ENCODE data around the gene TUFM. TPM values are rescaled to one million over a fixed set of nuclear protein-coding genes. Genes with fewer than 3 reads are reported as not detected.

TUFM gene
- 115 and 136 TPM in 2 replicates for total RNA-seq

DNA sequence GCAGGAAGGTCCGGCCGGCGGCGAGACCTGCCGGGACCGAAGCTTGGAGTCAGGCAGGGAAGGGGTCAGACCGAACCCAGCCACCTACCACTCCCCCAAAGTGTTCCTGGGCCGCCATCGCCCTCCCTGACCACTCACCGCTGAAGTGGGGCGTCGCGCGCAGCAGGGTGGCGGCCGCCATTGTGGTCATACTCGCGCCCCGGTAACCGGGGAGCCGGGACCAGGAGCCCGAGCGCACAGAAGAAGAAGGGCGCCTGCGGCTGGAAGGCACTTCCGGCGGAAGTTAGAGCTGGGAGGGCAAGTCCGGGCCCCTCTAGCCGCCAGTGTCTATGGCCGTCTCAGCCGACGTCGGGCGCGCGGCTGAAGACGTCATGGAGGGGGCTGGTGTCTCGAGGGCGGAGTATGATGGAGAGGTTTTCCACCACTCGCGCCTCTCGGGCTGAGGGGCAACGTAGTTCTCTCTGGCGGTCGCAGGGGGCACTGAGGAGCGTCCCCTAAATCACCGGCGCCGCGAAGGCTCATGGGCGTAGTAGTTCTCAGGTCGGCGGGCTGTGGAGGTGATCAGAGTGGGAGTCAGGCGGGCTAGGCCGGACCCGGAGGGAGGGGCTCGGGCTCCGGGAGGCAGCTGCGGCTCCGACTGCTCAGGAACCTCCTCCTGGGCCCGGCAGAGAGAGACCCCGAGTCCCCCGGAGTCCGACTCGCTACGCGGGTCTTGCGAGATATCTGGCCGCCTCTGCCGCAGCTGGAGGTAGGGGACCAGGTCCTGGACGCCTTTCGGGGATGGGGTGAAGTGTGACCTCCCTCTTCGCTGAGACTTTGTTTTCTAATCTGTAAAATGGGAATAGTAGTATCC lies at the start of gene TUFM:
Gene TUFM (minus strand): TSS at position 269 of the 853 bp plus-strand sequence. CDS start 79 bp downstream, at position 190.

DNA sequence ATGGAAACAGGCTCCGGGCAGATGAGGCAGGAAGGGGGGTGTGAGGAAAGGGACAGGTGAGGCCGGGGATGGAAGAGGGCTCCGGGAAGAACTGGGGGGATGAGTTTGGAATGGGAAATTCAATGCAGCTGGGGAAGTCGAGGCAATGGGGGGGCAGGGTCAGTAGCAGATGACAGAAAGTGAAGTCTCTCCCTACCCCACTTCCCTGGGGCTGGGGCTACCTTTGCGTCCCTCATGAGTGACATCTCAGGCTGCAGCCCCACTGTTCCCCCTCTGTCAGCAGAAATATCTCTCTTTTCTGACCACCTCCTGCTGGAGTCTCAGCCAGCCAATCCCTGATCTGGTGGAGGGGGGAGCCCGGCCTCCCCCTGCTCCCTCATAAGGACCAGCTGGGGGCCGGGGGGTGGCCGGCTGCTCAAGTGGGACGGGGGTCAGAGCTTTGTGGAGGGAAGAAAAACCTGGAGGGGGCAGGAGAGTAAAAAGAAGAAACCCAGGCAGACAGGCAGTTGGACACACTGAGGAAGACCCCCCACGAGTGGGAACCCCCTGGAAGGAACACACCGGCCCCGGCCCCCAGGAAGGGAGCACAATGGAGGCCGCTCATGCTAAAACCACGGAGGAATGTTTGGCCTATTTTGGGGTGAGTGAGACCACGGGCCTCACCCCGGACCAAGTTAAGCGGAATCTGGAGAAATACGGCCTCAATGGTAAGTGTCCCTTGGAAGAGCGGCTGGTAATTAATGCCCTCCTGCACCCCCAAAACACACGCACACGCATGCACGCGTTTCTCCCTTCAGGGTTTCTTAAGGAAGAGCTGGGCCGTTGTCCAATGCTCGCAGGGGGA lies 32.2 kb upstream of the TUFM start, which contains the start of gene ATP2A1:
Gene ATP2A1 (plus strand): TSS at position 406 of the 844 bp plus-strand sequence. CDS start 184 bp downstream, at position 590.

DNA sequence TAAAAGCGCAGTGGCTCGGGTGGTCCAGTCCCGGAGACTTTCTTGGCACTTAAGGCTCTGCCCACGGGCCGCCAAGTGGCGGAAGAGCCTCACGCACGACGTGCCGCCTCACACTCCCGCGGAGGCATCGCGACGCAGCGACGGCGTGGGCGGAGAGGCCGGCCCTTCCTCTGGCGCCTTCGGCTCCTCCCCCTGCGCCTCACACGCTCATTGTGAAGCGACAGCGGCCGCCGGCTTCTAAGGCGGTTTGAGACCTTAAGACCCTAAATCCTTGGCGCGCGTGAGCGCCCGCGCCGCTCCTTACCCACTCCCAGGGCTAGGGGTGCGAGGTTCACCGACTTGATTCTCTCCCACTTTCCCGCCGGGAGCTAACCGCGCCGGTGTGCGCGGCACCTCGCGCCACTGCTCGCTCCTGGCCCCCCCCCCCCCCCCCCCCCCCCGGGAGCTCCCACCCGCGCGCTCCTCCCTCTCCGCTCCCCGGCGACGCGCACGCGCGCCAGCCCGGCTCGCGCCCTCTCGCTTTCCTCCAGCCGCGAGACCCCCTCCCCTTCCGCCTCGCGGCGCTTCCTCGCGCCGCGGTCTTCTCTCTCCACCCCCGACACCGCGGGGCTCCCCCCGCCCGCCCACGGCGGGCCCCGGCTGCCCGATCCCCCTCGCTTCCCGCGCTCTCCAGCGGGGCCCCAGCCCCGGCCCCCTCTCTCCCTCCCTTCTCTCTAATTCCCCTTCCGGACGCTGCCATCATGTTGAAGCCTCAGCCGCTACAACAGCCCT lies 23.4 kb downstream of the TUFM start, which contains the start of gene ATXN2L:
Gene ATXN2L (plus strand): TSS at position 480 of the 771 bp plus-strand sequence. CDS start 261 bp downstream, at position 741.

Small RNA genes lying within 50 kb of the gene (small RNA-seq; reads per million reads assigned to genes)
- not detected for gene RF00416

Other genes with a start within 250 kb of the TUFM start
- gene SULT1A2, start 249.3 kb downstream of the TUFM start, total RNA-seq = 0.36 and 1.1 TPM in 2 replicates
- 6.0 and 9.6 TPM in 2 replicates for gene SULT1A1, start 236.3 kb downstream of the TUFM start, total RNA-seq
- 0.27 TPM in 1 of 2 replicates, not detected in the other for gene NPIPB8, start 208.3 kb downstream of the TUFM start, total RNA-seq
- gene EIF3C, start 134.9 kb downstream of the TUFM start, total RNA-seq = 150 and 167 TPM in 2 replicates
- gene NPIPB9, start 94.6 kb downstream of the TUFM start, total RNA-seq = 6.7 and 15.3 TPM in 2 replicates
- 89.5 and 99.0 TPM in 2 replicates for gene ATXN2L, start 23.3 kb downstream of the TUFM start, total RNA-seq
- gene SH2B1, start 17.5 kb upstream of the TUFM start, total RNA-seq = 12.2 and 17.0 TPM in 2 replicates
- gene ATP2A1, start 32.1 kb upstream of the TUFM start, total RNA-seq = 0.27 and 0.36 TPM in 2 replicates
- 29.9 and 30.9 TPM in 2 replicates for gene RABEP2, start 78.9 kb upstream of the TUFM start, total RNA-seq
- 0.13 TPM in 1 of 2 replicates, not detected in the other for gene CD19, start 85.6 kb upstream of the TUFM start, total RNA-seq
- gene NFATC2IP, start 104.6 kb upstream of the TUFM start, total RNA-seq = 42.8 and 47.7 TPM in 2 replicates
- gene SPNS1, start 128.4 kb upstream of the TUFM start, total RNA-seq = 29.9 and 35.1 TPM in 2 replicates
- 0.66 and 0.79 TPM in 2 replicates for gene LAT, start 138.7 kb upstream of the TUFM start, total RNA-seq

Data from thoracic aorta endothelial cell (primary cell).